ENCODE data around the gene GPC5. TPM values are rescaled to one million over a fixed set of nuclear protein-coding genes. Genes with fewer than 3 reads are reported as not detected.

Gene GPC5
- total and polyA plus RNA-seq, 9 of the 15 experiments (the other 6 are each of a cell fraction or from before 2014, with no cell fraction given): 0.18 to 0.27 TPM; not detected in 7

DNA sequence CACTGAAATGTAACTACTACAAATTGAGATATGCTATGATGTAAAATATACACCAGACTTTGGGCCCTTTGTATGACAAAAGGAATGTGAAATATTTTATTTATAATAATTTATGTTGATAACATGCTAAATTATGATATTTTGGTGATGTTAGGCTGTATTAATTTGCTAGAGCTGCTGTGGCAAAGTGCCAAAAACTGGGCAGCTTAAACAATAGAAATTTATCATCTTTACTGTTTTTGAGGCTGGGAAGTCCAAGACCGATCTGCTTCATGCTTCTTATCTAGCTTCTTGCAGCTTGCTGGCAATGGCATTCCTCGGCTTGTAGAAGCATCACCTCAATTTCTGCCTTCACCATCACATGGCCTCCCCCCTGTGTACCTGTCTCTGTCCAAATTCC is 245.0 kb downstream of the GPC5 start:
- FAIRE-seq (no peak), ATAC-seq (no peak), DNase-seq (ENCODE audit: extremely low read depth in 1 of 4, low spot score in 3 of 4) (no peak)
- in situ Hi-C loops (cut with MboI): no loop called here
- ChIA-PET CTCF (ENCODE audit: low intra/inter-chr PET ratio) (no interaction called here), POLR2A (interaction anchor here (1.3 kb wide), 1 partner anchor 35 kb away, joined by 3 read pairs; no protein-coding TSS in a partner anchor)
- Histone ChIP-seq H3K9me1 (ENCODE audit: control insufficient read depth, insufficient read depth, low read length) (no peaks in the 10 kb centered on the region), H3K27ac (ENCODE audit: extremely low read depth, low read depth, low read length) (no peak overlapping the region), H3K36me3 (ENCODE audit: control insufficient read depth, insufficient read depth, low read length) (no peaks in the 10 kb centered on the region), H3K9me3 (replicated peaks; ENCODE audit: control insufficient read depth, insufficient read depth, low read depth, low read length) (0 out of 2 replicates have a peak, but pooled peaks cover 2% of the 10 kb centered on the region), H3K4me1 (replicated peaks in 1 of 2; ENCODE audit: control insufficient read depth in 2 of 2, insufficient read depth in 2 of 2, low read length in 2 of 2) (no peaks in the 10 kb centered on the region), H3K4me2 (ENCODE audit: insufficient read depth, low read length) (no peak overlapping the region), H3K4me3 (no peak overlapping the region), H3K79me2 (ENCODE audit: control insufficient read depth, insufficient read depth, low read length) (no peaks in the 10 kb centered on the region), H3K27me3 (ENCODE audit: control insufficient read depth in 2 of 2, insufficient read depth in 2 of 2, low read length in 2 of 2) (no peaks in the 10 kb centered on the region), H4K20me1 (replicated peaks; ENCODE audit: control insufficient read depth, insufficient read depth, low read length) (no peaks in the 10 kb centered on the region), H2AFZ (ENCODE audit: low read depth, low read length) (no peak overlapping the region), H3K9ac (ENCODE audit: insufficient read depth in 1 of 2, low read depth in 2 of 2, low read length in 2 of 2) (no peak overlapping the region)
- intact Hi-C loops (cut with micrococcal nuclease): no loop called here
- BruUV-seq (replicated peaks): no TSS peak
- TF ChIP-seq KDM4B (IDR thresholded peaks at IDR 0.05; ENCODE audit: borderline replicate concordance in 2 of 2, low read depth in 1 of 2) (no peak), NFIC (IDR thresholded peaks at IDR 0.05) (peak; percentile 74; the same call in 1 of the 2 replicates), KLF1 (tag; IDR thresholded peaks at IDR 0.05) (no peak), ZNF324 (CRISPR knock-in tag; IDR thresholded peaks at IDR 0.05) (0 out of 2 replicates have a peak, but pooled peaks have one; percentile 10), ZNF408 (CRISPR knock-in tag; IDR thresholded peaks at IDR 0.05; ENCODE audit: low read depth) (peak; percentile 61; the same call in 1 of the 2 replicates), NFIX (CRISPR knock-in tag; IDR thresholded peaks at IDR 0.05; ENCODE audit: low read depth) (peak; percentile 50; the same call in 1 of the 2 replicates)
- TF ChIP-seq, protein P1, sequence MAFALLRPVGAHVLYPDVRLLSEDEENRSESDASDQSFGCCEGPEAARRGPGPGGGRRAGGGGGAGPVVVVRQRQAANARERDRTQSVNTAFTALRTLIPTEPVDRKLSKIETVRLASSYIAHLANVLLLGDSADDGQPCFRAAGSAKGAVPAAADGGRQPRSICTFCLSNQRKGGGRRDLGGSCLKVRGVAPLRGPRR (CRISPR knock-in tag; IDR thresholded peaks at IDR 0.05): 0 out of 2 replicates have a peak, but pooled peaks have one; percentile 7
- TF ChIP-seq, protein P2, sequence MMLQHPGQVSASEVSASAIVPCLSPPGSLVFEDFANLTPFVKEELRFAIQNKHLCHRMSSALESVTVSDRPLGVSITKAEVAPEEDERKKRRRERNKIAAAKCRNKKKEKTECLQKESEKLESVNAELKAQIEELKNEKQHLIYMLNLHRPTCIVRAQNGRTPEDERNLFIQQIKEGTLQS (IDR thresholded peaks at IDR 0.05): no peak
- TF ChIP-seq, protein P2 (CRISPR knock-in tag; conservative IDR thresholded peaks at IDR 0.05): no peak
- 1% methylated on average over 2 of the region's 2 CpGs for WGBS (ENCODE audit: insufficient coverage, low coverage, missing lambda C conversion rate)
